OCI-LY3 (cell line): Measurements from ENCODE around the gene SOD3.

ENCODE experiments used
- EZH2phosphoT487 ChIP-seq: fragments of 200-600 bp; shearing (Covaris generic); IDR thresholded peaks from 2 replicates; pipeline ENCODE4 v1.6.1; 2018; ENCODE audit warnings: antibody characterized with exemption, mixed run types, low read depth
- TF ChIP-seq, protein P1 (sequence below): fragments of 200-600, 300-600 bp; sonication (generic); IDR thresholded peaks from 2 replicates; pipeline ENCODE4 v1.5.1; 2014; ENCODE audit warnings: antibody characterized with exemption, low read length, low read depth

GRCh38 chr4:24763631-24764297 is 31.6 kb upstream of the SOD3 start:
- no peak for TF ChIP-seq EZH2phosphoT487
- TF ChIP-seq, protein P1, sequence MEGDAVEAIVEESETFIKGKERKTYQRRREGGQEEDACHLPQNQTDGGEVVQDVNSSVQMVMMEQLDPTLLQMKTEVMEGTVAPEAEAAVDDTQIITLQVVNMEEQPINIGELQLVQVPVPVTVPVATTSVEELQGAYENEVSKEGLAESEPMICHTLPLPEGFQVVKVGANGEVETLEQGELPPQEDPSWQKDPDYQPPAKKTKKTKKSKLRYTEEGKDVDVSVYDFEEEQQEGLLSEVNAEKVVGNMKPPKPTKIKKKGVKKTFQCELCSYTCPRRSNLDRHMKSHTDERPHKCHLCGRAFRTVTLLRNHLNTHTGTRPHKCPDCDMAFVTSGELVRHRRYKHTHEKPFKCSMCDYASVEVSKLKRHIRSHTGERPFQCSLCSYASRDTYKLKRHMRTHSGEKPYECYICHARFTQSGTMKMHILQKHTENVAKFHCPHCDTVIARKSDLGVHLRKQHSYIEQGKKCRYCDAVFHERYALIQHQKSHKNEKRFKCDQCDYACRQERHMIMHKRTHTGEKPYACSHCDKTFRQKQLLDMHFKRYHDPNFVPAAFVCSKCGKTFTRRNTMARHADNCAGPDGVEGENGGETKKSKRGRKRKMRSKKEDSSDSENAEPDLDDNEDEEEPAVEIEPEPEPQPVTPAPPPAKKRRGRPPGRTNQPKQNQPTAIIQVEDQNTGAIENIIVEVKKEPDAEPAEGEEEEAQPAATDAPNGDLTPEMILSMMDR, result no peak
